K562 (cell line): Measurements from ENCODE around the gene TLN1. TPM values are rescaled to one million over a fixed set of nuclear protein-coding genes. Genes with fewer than 3 reads are reported as not detected.
A peak's percentile ranks its signal among the peaks of the same experiment; 100 is the strongest.

Experiments
- ATF4 ChIP-seq: fragments of 450-650 bp; formaldehyde crosslinking; IDR thresholded peaks from 2 replicates; pipeline ENCODE4 v1.4.0; 2022; ENCODE audit warnings: mild to moderate bottlenecking, moderate library complexity
- CHCHD3 ChIP-seq: fragments of 250-450 bp; sonication (Bioruptor Pico); IDR thresholded peaks from 2 replicates; pipeline ENCODE4 v2.1.2; 2022; ENCODE audit warnings: mild to moderate bottlenecking
- GMEB1 ChIP-seq: fragments of 250-450 bp; sonication (Bioruptor Pico); IDR thresholded peaks from 2 replicates; pipeline ENCODE4 v1.4.0; 2020; ENCODE audit warnings: mild to moderate bottlenecking
- HDAC1 ChIP-seq, 2 experiments: fragments of 450-650 bp; IDR thresholded peaks; 2 replicates each; pipeline ENCODE4 v1.6.1; 2016 to 2017; ENCODE audit warnings: inconsistent platforms in 1 of 2, mild to moderate bottlenecking in 1 of 2, moderate library complexity in 1 of 2
- KAT7 ChIP-seq: sonication (generic); formaldehyde crosslinking; IDR thresholded peaks from 2 replicates; pipeline ENCODE4 v1.8.0; 2022; ENCODE audit warnings: missing genetic modification reagents, mild to moderate bottlenecking, borderline replicate concordance
- MIER1 ChIP-seq: fragments of 450-650 bp; IDR thresholded peaks from 2 replicates; pipeline ENCODE4 v1.6.1; 2016; ENCODE audit warnings: antibody characterized with exemption, mild to moderate bottlenecking, low read depth
- NR2C1 ChIP-seq, 2 experiments: fragments of 450-650 bp; IDR thresholded peaks; 2 replicates each; pipeline ENCODE4 v1.6.1; 2017; ENCODE audit warnings: mild to moderate bottlenecking in 2 of 2, antibody characterized with exemption in 1 of 2, inconsistent platforms in 1 of 2, missing compliant biosample characterization in 1 of 2, missing genetic modification characterization in 1 of 2
- PHTF2 ChIP-seq: fragments of 250-450 bp; sonication (Bioruptor Pico); IDR thresholded peaks from 2 replicates; pipeline ENCODE4 v1.5.0; 2021; ENCODE audit warnings: mild to moderate bottlenecking
- PRMT5 ChIP-seq: sonication (generic); formaldehyde crosslinking; IDR thresholded peaks from 2 replicates; pipeline ENCODE4 v1.5.0; 2020; ENCODE audit warnings: missing genetic modification reagents
- RFX7 ChIP-seq: fragments of 250-450 bp; sonication (Bioruptor Pico); IDR thresholded peaks from 2 replicates; pipeline ENCODE4 v1.5.1; 2021; ENCODE audit warnings: mild to moderate bottlenecking
- RHOXF2B ChIP-seq: fragments of 250-450 bp; sonication (Bioruptor Pico); conservative IDR thresholded peaks from 2 replicates; pipeline ENCODE4 v1.5.1; 2021
- SNIP1 ChIP-seq: fragments of 450-650 bp; IDR thresholded peaks from 2 replicates; pipeline ENCODE4 v1.7.1; 2017; ENCODE audit warnings: low read depth, mild to moderate bottlenecking
- STAT5A ChIP-seq: IDR thresholded peaks from 2 replicates; pipeline ENCODE4 v1.6.1; 2012; ENCODE audit warnings: low read length, inconsistent platforms, borderline replicate concordance
- ZBTB49 ChIP-seq: sonication (generic); formaldehyde crosslinking; IDR thresholded peaks from 2 replicates; pipeline ENCODE4 v1.8.0; 2022; ENCODE audit warnings: missing genetic modification reagents, mild to moderate bottlenecking, borderline replicate concordance
- ZNF347 ChIP-seq: fragments of 450-650 bp; formaldehyde crosslinking; IDR thresholded peaks from 2 replicates; pipeline ENCODE4 v1.4.0; 2020; ENCODE audit warnings: low read depth, mild to moderate bottlenecking, moderate library complexity
- ZNF518B ChIP-seq: fragments of 250-450 bp; sonication (Bioruptor Pico); IDR thresholded peaks from 2 replicates; pipeline ENCODE4 v1.5.0; 2021; ENCODE audit warnings: mild to moderate bottlenecking, moderate library complexity
- ZNF584 ChIP-seq: fragments of 200-800 bp; sonication (Bioruptor generic); IDR thresholded peaks from 2 replicates; pipeline ENCODE4 v1.6.1; 2016; ENCODE audit warnings: low read depth, mild to moderate bottlenecking, missing genetic modification characterization, missing compliant biosample characterization
- polyA plus RNA-seq, 8 experiments: library from polyadenylated mRNA; depleted of rRNA in 4 of 8; stranded (reverse) in 5 of 8; unstranded in 3 of 8; fragments of >200 nt; fragmentation: Nextera tagmentation in 2 of 8; fragmentation: Illumina TruSeq in 1 of 8; extraction: Ambion mirVana in 2 of 8; extraction: Trizol in 1 of 8; gene quantifications; 2 replicates each; pipeline versions ENCODE4 v1.2.1 to v1.2.3, GENCODE V29; 2011 to 2014; ENCODE audit warnings: inconsistent platforms in 1 of 8, missing spikeins in 1 of 8
- total RNA-seq, 7 experiments: library from RNA; depleted of rRNA in 6 of 7; stranded (reverse); fragments of >200 nt in 6 of 7; fragmentation: Illumina TruSeq in 2 of 7; extraction: Trizol in 2 of 7; gene quantifications; 2 replicates each; pipeline versions ENCODE4 v1.2.1 to v1.2.3, GENCODE V29; 2011 to 2021; ENCODE audit warnings: low replicate concordance in 1 of 7
- TF ChIP-seq, protein P1 (sequence below): sonication (generic); formaldehyde crosslinking; IDR thresholded peaks from 2 replicates; pipeline ENCODE4 v1.8.1; 2023; ENCODE audit warnings: mild to moderate bottlenecking, missing genetic modification reagents, moderate library complexity

Gene TLN1
- total and polyA plus RNA-seq, 9 of the 15 experiments (the other 6 are each of a cell fraction or from before 2014, with no cell fraction given) = 3.6 to 240 (median 54.8) TPM

DNA sequence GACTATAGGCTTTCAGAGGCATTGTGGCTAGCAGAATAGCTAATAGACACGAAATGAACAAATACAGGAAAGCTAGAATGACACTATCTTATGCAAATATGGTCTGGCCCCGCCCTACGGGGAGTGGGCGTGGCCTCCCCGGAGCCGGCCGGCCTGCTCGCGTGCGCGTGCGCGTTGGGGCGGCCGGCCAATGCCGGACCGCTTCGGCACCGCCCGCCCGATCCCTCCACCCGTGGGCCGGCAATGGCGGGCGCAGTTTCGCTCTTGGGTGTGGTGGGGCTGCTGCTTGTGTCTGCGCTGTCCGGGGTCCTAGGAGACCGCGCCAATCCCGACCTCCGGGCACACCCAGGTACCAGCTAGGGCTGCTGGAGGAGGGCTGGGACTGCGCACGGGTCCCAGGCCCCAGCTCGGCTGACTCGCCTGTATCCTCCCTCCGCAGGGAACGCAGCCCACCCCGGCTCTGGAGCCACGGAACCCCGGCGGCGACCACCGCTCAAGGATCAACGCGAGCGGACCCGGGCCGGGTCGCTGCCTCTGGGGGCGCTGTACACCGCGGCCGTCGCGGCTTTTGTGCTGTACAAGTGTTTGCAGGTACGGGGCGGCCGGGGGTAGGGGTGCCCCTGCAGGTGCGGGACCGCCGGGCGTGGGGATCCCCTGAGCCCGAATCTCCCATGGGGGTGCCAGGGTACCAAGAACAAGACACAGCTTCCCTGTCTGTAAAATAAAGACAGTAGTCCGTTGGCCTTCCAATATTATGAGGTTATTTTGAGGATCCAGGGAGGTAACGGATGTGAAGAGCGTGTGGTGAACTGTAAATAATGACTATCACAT is 73.6 kb downstream of the TLN1 start, which contains the start of gene CCDC107 (continued):
- TF ChIP-seq NR2C1 (IDR thresholded peaks at IDR 0.05) (no peak), NR2C1 (tag; IDR thresholded peaks at IDR 0.05) (no peak), CHCHD3 (CRISPR knock-in tag) (no peak), MIER1 (no peak), HDAC1 (IDR thresholded peaks at IDR 0.05) (peak in 1 of 2 experiments; percentile 53; a peak in 1 of 4 replicates), ZBTB49 (CRISPR knock-in tag) (no peak), GMEB1 (CRISPR knock-in tag) (no peak), ZNF584 (no peak), ATF4 (no peak), STAT5A (no peak), SNIP1 (no peak), PRMT5 (CRISPR knock-in tag) (no peak), ZNF518B (no peak), KAT7 (CRISPR knock-in tag) (peak; percentile 77; the same call in 1 of the 2 replicates), RFX7 (no peak), RHOXF2B (no peak), PHTF2 (CRISPR knock-in tag) (no peak), ZNF347 (no peak)
- TF ChIP-seq, protein P1, sequence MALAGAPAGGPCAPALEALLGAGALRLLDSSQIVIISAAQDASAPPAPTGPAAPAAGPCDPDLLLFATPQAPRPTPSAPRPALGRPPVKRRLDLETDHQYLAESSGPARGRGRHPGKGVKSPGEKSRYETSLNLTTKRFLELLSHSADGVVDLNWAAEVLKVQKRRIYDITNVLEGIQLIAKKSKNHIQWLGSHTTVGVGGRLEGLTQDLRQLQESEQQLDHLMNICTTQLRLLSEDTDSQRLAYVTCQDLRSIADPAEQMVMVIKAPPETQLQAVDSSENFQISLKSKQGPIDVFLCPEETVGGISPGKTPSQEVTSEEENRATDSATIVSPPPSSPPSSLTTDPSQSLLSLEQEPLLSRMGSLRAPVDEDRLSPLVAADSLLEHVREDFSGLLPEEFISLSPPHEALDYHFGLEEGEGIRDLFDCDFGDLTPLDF (CRISPR knock-in tag) = no peak
